ENCODE results near the gene FBXO48.
A peak's percentile ranks its signal among the peaks of the same experiment; 100 is the strongest.
"Not testable (repeated sequence)": the region's sequence is repeated elsewhere in the genome, so short reads cannot be mapped to it uniquely, and the experiment has no call there.

FBXO48 gene

GRCh38 chr2:68471385-68471784 lies 4.3 kb upstream of the FBXO48 start:
- no peak for DNase-seq (ENCODE audit: low read depth, low spot score)

GRCh38 chr2:68469935-68470334 lies 2.8 kb upstream of the FBXO48 start:
- no peak for DNase-seq (ENCODE audit: low read depth, low spot score)

- DNase-seq (ENCODE audit: low read depth, low spot score), result no peak
Measured at GRCh38 chr2:68468801-68469200, 1.7 kb upstream of the FBXO48 start.

- no peak for DNase-seq (ENCODE audit: low read depth, low spot score)
Measured at GRCh38 chr2:68466778-68467076, 367 bp downstream of the FBXO48 start.

GRCh38 chr2:68466361-68466777 lies 725 bp downstream of the FBXO48 start:
- DNase-seq (ENCODE audit: low read depth, low spot score), result peak; percentile 19

GRCh38 chr2:68465081-68465916 lies 1.8 kb downstream of the FBXO48 start:
- DNase-seq (ENCODE audit: low read depth, low spot score), result no peak

GRCh38 chr2:68464651-68465050 lies 2.4 kb downstream of the FBXO48 start:
- DNase-seq (ENCODE audit: low read depth, low spot score), result no peak

- DNase-seq (ENCODE audit: low read depth, low spot score), result no peak
Measured at GRCh38 chr2:68463287-68463877, 3.7 kb downstream of the FBXO48 start.

- DNase-seq (ENCODE audit: low read depth, low spot score), result no peak
Measured at GRCh38 chr2:68458981-68459380, 8.1 kb downstream of the FBXO48 start.

- no peak for DNase-seq (ENCODE audit: low read depth, low spot score)
Measured at GRCh38 chr2:68456198-68456597, 10.9 kb downstream of the FBXO48 start.

- no peak for DNase-seq (ENCODE audit: low read depth, low spot score)
Measured at GRCh38 chr2:68454719-68455118, 12.4 kb downstream of the FBXO48 start.

- DNase-seq (ENCODE audit: low read depth, low spot score), result no peak
Measured at GRCh38 chr2:68453761-68454360, 13.2 kb downstream of the FBXO48 start.

- no peak for DNase-seq (ENCODE audit: low read depth, low spot score)
Measured at GRCh38 chr2:68452158-68452900, 14.8 kb downstream of the FBXO48 start.

- no peak for DNase-seq (ENCODE audit: low read depth, low spot score)
Measured at GRCh38 chr2:68448671-68449653, 18.1 kb downstream of the FBXO48 start.

- DNase-seq (ENCODE audit: low read depth, low spot score), result no peak
Measured at GRCh38 chr2:68447118-68447517, 20.0 kb downstream of the FBXO48 start.

GRCh38 chr2:68446425-68446824 lies 20.7 kb downstream of the FBXO48 start:
- not testable (repeated sequence) for DNase-seq (ENCODE audit: low read depth, low spot score)

GRCh38 chr2:68441994-68442322 lies 25.1 kb downstream of the FBXO48 start:
- no peak for DNase-seq (ENCODE audit: low read depth, low spot score)

GRCh38 chr2:68441179-68441993 lies 25.7 kb downstream of the FBXO48 start:
- DNase-seq (ENCODE audit: low read depth, low spot score), result peak; percentile 80

- DNase-seq (ENCODE audit: low read depth, low spot score), result no peak
Measured at GRCh38 chr2:68438455-68439303, 28.4 kb downstream of the FBXO48 start.

Measured in ELF-1 (cell line).